CD4-positive, CD25-positive, alpha-beta regulatory T cell (primary cell): ENCODE results near the gene SLC7A4. TPM values are rescaled to one million over a fixed set of nuclear protein-coding genes. Genes with fewer than 3 reads are reported as not detected.
"Not testable (repeated sequence)": the region's sequence is repeated elsewhere in the genome, so short reads cannot be mapped to it uniquely, and the experiment has no call there.

Source experiments
- ATAC-seq, 2 donors: fragments of 150-1000 bp; cut with Tn5 transposase; one replicate each; pipeline ENCODE4 v1.10.0; 2021; ENCODE audit warnings: low read depth in 2 of 2, moderate number of reproducible peaks in 2 of 2, moderate library complexity in 1 of 2
- DNase-seq, 3 donors: peaks; one replicate each; pipeline versions ENCODE4 v3.0.0 to v3.0.0-alpha.2; 2012 to 2022; ENCODE audit warnings: mixed read lengths in 1 of 3
- H3K27ac ChIP-seq: one replicate; pipeline ENCODE4 v1.7.0; 2013; ENCODE audit warnings: mild to moderate bottlenecking, low read length; ENCODE audit not compliant: insufficient read depth, poor library complexity, severe bottlenecking
- H3K27me3 ChIP-seq: one replicate; pipeline ENCODE4 v1.7.0; 2013; ENCODE audit warnings: low read length; ENCODE audit not compliant: control insufficient read depth, insufficient read depth
- H3K36me3 ChIP-seq: one replicate; pipeline ENCODE4 v1.7.0; 2013; ENCODE audit warnings: mild to moderate bottlenecking, low read length, moderate library complexity; ENCODE audit not compliant: control insufficient read depth, insufficient read depth
- H3K4me1 ChIP-seq: 2 replicates; pipeline ENCODE4 v1.7.0; 2013; ENCODE audit warnings: mild to moderate bottlenecking, low read length; ENCODE audit not compliant: insufficient read depth, control insufficient read depth, poor library complexity, severe bottlenecking
- H3K4me3 ChIP-seq: one replicate; pipeline ENCODE4 v1.7.0; 2013; ENCODE audit warnings: low read depth, mild to moderate bottlenecking, low read length, moderate library complexity
- H3K9me3 ChIP-seq, 2 experiments: 1 replicate in 1 of 2; 2 replicates in 1 of 2; pipeline ENCODE4 v1.7.0; 2013; ENCODE audit warnings: low read length in 2 of 2, mild to moderate bottlenecking in 1 of 2, moderate library complexity in 1 of 2; ENCODE audit not compliant: control insufficient read depth in 2 of 2
- H3K27ac Mint-ChIP-seq, 3 donors: one replicate each; pipeline ENCODE4 v1.8.0; 2020 to 2022; ENCODE audit warnings: mild to moderate bottlenecking in 3 of 3, mixed read lengths in 3 of 3, moderate library complexity in 2 of 3
- H3K27me3 Mint-ChIP-seq: one replicate; pipeline ENCODE4 v1.8.0; 2022; ENCODE audit warnings: mild to moderate bottlenecking, mixed read lengths
- H3K36me3 Mint-ChIP-seq: one replicate; pipeline ENCODE4 v1.8.0; 2020; ENCODE audit warnings: mixed read lengths
- H3K4me1 Mint-ChIP-seq, 4 donors: one replicate each; pipeline ENCODE4 v1.8.0; 2020 to 2022; ENCODE audit warnings: mixed read lengths in 4 of 4, mild to moderate bottlenecking in 1 of 4
- H3K4me3 Mint-ChIP-seq, 4 donors: one replicate each; pipeline ENCODE4 v1.8.0; 2020 to 2022; ENCODE audit warnings: mild to moderate bottlenecking in 4 of 4, mixed read lengths in 4 of 4, moderate library complexity in 3 of 4
- H3K9me3 Mint-ChIP-seq, 7 donors: one replicate each; pipeline ENCODE4 v1.8.0; 2020 to 2022; ENCODE audit warnings: mixed read lengths in 7 of 7, mild to moderate bottlenecking in 3 of 7, moderate library complexity in 2 of 7
- polyA plus RNA-seq, 4 donors: library from polyadenylated mRNA; unstranded; fragments of 300-500 nt; fragmentation: Illumina TruSeq; gene quantifications; one replicate each; pipeline ENCODE4 v1.2.3, GENCODE V29; 2021
- total RNA-seq: library from RNA; stranded (reverse); gene quantifications from one replicate; pipeline ENCODE4 v1.2.3, GENCODE V29; 2022

The SLC7A4 gene
- total and polyA plus RNA-seq, 5 donors from 2014 or later, result 0.09 TPM; not detected in 4

DNA sequence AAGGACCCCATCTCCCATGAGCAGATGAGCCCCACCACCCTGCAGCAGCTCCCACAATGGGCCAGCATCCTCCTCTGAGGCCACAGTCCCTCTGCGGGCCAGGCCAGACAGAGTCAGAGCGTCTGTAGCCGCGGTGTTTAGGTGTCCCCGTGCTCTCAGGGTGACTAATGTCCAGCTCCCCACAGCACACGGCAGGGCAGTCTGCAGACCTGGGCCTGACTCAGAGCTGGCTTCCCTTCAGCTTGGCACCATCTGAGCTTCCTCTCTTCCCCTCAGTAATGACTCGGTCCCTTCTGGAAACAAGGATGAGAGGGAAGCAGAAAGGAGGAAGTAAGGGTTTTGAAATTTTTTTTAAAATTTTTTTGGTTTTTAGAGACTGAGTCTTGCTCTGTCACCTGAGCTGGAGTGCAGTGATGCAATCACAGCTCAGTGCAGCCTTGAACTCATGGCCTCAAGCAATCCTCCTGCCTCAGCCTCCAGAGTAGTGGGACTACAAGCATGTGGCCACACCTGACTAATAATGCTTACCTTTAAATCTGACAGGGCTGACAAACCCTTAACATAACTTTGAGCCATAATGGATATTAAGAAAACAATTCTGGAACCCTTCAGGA is 41.8 kb upstream of the SLC7A4 start:
- Histone ChIP-seq H3K4me1 (no peaks in the 10 kb centered on the region), H3K27ac (no peak overlapping the region), H3K9me3 (no peaks in the 10 kb centered on the region), H3K36me3 (no peaks in the 10 kb centered on the region), H3K4me3 (no peak overlapping the region), H3K27me3 (no peaks in the 10 kb centered on the region)
- ATAC-seq (no peak), DNase-seq (no peak)
- no peaks in the 10 kb centered on the region for H3K36me3 Mint-ChIP-seq
- no peak overlapping the region for H3K4me3 Mint-ChIP-seq
- H3K27me3 Mint-ChIP-seq, result peaks cover 5% of the 10 kb centered on the region
- H3K4me1 Mint-ChIP-seq, result no peaks in the 10 kb centered on the region
- H3K27ac Mint-ChIP-seq, result no peak overlapping the region
- H3K9me3 Mint-ChIP-seq, result peaks cover 0 to 2% (median 0%) of the 10 kb centered on the region in 7 donors

DNA sequence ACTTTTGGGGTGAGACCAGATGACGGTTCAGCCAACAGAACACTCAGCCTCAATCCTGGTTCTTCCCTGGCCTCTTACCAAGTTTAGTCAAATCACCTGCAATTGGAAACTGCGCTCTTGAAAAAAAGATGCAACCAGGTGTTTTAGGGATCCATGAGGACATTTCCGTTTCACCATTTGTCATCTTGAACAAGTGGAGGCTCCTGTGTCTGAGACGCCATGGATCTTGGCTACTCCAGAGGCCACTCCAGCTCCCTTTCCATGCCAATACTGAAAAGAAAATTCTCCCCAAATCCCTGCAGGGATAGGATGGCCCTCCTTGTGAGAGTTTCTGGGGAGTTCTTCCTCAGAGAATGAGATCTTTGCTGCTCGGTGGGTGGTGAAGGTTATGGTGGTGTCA is 41.1 kb upstream of the SLC7A4 start:
- no peak overlapping the region for H3K4me3 Mint-ChIP-seq
- no peak for ATAC-seq
- peaks cover 5% of the 10 kb centered on the region for H3K27me3 Mint-ChIP-seq
- Histone ChIP-seq H3K27me3 (no peaks in the 10 kb centered on the region), H3K4me1 (no peaks in the 10 kb centered on the region), H3K9me3 (no peaks in the 10 kb centered on the region), H3K36me3 (no peaks in the 10 kb centered on the region), H3K4me3 (no peak overlapping the region), H3K27ac (no peak overlapping the region)
- no peaks in the 10 kb centered on the region for H3K4me1 Mint-ChIP-seq
- no peak overlapping the region for H3K27ac Mint-ChIP-seq
- H3K9me3 Mint-ChIP-seq, result peaks cover 0 to 2% (median 0%) of the 10 kb centered on the region in 7 donors
- no peak for DNase-seq
- H3K36me3 Mint-ChIP-seq, result no peaks in the 10 kb centered on the region

GRCh38 chr22:21073023-21073422 is 40.7 kb upstream of the SLC7A4 start:
- no peaks in the 10 kb centered on the region for H3K4me1 Mint-ChIP-seq
- no peaks in the 10 kb centered on the region for H3K36me3 ChIP-seq
- no peaks in the 10 kb centered on the region for H3K4me1 ChIP-seq
- H3K27me3 Mint-ChIP-seq, result peaks cover 5% of the 10 kb centered on the region
- no peaks in the 10 kb centered on the region for H3K27me3 ChIP-seq
- no peaks in the 10 kb centered on the region for H3K9me3 ChIP-seq
- ATAC-seq (no peak), DNase-seq (no peak)
- no peak overlapping the region for H3K4me3 Mint-ChIP-seq
- no peak overlapping the region for H3K4me3 ChIP-seq
- no peaks in the 10 kb centered on the region for H3K36me3 Mint-ChIP-seq
- no peak overlapping the region for H3K27ac Mint-ChIP-seq
- H3K27ac ChIP-seq, result no peak overlapping the region
- H3K9me3 Mint-ChIP-seq, result peaks cover 0 to 2% (median 0%) of the 10 kb centered on the region in 7 donors

- not testable (repeated sequence) for ATAC-seq, H3K4me1 Mint-ChIP-seq, DNase-seq, H3K36me3 ChIP-seq, H3K27ac ChIP-seq, H3K9me3 Mint-ChIP-seq, H3K27me3 Mint-ChIP-seq, H3K4me3 Mint-ChIP-seq, H3K4me1 ChIP-seq, H3K27me3 ChIP-seq, H3K27ac Mint-ChIP-seq, H3K9me3 ChIP-seq, H3K4me3 ChIP-seq, H3K36me3 Mint-ChIP-seq
Measured at GRCh38 chr22:21071796-21072195, 39.4 kb upstream of the SLC7A4 start.

DNA sequence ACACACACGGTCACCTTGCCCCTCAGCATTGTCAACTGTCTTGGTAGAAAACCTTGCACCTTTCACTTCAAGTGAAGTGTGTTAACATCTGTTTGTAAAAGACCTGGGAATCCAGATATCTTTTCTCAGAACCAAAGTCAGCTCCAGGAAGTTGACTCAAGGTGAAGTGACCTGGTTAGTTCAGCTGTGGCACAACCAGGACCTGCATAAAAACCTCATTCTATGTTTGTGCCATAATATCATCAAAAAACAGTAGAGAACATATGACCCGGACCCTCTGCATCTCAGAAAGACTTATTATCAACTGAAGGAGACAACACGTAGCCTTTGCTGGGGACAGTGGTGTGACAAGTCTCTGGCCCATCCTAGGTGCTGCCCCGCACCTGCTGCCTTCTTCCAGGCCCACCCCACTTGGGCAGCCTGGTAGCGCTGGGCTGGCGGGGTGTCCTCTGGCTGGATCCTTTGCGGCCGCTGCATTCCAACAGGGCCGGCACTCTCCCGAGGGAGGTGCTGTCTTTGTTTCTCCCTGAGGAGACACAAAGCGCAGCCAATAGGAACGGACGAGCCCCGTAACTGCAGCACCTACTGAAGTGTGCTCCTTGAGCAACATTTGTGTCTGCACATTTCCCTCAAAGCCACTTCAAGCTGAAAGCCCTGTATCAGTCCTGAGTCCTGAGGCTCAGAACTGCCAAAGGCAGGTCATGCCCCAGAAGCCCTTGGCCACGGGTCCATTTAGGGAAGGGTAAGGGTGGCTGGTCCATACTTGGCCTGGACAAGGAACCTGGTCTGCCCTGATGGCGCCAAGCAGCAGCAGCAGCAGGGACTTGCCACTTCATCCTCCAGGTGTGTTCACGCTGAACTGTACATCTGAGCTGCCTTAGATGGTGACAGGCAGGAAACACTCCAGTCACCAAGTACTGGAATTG is 38.6 kb upstream of the SLC7A4 start:
- Histone ChIP-seq H3K4me1 (no peaks in the 10 kb centered on the region), H3K4me3 (no peak overlapping the region), H3K27me3 (no peaks in the 10 kb centered on the region), H3K36me3 (no peaks in the 10 kb centered on the region), H3K27ac (no peak overlapping the region), H3K9me3 (no peaks in the 10 kb centered on the region)
- no peaks in the 10 kb centered on the region for H3K4me1 Mint-ChIP-seq
- H3K27ac Mint-ChIP-seq, result no peak overlapping the region
- H3K36me3 Mint-ChIP-seq, result no peaks in the 10 kb centered on the region
- no peak for DNase-seq
- ATAC-seq, result no peak
- no peak overlapping the region for H3K4me3 Mint-ChIP-seq
- peaks cover 0 to 2% (median 0%) of the 10 kb centered on the region in 7 donors for H3K9me3 Mint-ChIP-seq
- H3K27me3 Mint-ChIP-seq, result peaks cover 1% of the 10 kb centered on the region

- no peaks in the 10 kb centered on the region for H3K36me3 Mint-ChIP-seq
- Histone ChIP-seq H3K4me1 (no peaks in the 10 kb centered on the region), H3K9me3 (no peaks in the 10 kb centered on the region), H3K4me3 (no peak overlapping the region), H3K36me3 (no peaks in the 10 kb centered on the region), H3K27ac (no peak overlapping the region), H3K27me3 (no peaks in the 10 kb centered on the region)
- peaks cover 10% of the 10 kb centered on the region for H3K27me3 Mint-ChIP-seq
- DNase-seq (no peak), ATAC-seq (no peak)
- H3K4me1 Mint-ChIP-seq, result no peaks in the 10 kb centered on the region
- H3K9me3 Mint-ChIP-seq, result peaks cover 0 to 2% (median 0%) of the 10 kb centered on the region in 7 donors
- H3K4me3 Mint-ChIP-seq, result no peak overlapping the region
- H3K27ac Mint-ChIP-seq, result peak overlapping the region in 1 of 3 donors; percentile 33
Measured at GRCh38 chr22:21069375-21069774, 37.0 kb upstream of the SLC7A4 start.

DNA sequence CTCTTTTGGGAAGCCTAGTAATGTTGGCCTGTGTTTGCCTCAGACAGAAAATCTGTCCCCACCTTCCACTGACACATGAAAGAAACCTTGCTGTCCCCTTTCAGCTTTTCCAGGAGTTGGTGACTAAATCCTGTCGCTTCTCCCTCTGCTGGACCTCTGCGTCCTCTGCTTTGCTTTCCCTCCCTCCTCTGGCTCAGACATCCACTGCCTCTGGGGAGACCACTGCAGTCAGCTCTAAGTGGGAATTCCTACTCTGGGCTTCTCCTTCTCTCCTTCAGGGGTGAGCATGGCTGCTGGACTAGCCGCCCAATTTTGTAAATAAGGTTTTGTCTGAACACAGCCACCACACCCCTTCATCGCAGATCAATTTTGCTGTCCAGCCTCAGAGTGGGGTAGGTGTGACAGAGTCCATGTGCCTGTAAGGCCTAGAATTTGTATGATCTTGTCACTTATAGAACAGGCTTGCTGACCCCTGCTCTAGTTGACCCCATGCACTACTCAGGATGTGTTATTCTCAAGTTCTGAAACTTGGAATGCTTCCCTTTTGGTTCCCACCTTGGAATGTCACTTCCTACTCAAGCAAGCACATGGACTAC is 36.4 kb upstream of the SLC7A4 start:
- Histone ChIP-seq H3K4me3 (no peak overlapping the region), H3K36me3 (no peaks in the 10 kb centered on the region), H3K4me1 (no peaks in the 10 kb centered on the region), H3K27ac (no peak overlapping the region), H3K9me3 (no peaks in the 10 kb centered on the region), H3K27me3 (no peaks in the 10 kb centered on the region)
- Mint-ChIP-seq H3K9me3 (peaks cover 0 to 1% (median 0%) of the 10 kb centered on the region in 7 donors), H3K36me3 (no peaks in the 10 kb centered on the region), H3K27ac (no peak overlapping the region), H3K4me3 (no peak overlapping the region), H3K4me1 (no peaks in the 10 kb centered on the region), H3K27me3 (peaks cover 10% of the 10 kb centered on the region)
- DNase-seq (no peak), ATAC-seq (no peak)
